Activated CD4-positive, alpha-beta T cell treated with anti-CD3 and anti-CD28 coated beads, Interleukin-2, Interleukin-4, amounts not matched to agents 100 ng/mL and 50 ng/mL, durations not matched to agents 16 hours and 8 hours (primary cell): Measurements from ENCODE around the gene IL16.

Source experiments
- DNase-seq: peaks from one replicate; pipeline ENCODE4 v3.0.0-alpha.2; 2020; ENCODE audit warnings: low spot score

The IL16 gene

DNA sequence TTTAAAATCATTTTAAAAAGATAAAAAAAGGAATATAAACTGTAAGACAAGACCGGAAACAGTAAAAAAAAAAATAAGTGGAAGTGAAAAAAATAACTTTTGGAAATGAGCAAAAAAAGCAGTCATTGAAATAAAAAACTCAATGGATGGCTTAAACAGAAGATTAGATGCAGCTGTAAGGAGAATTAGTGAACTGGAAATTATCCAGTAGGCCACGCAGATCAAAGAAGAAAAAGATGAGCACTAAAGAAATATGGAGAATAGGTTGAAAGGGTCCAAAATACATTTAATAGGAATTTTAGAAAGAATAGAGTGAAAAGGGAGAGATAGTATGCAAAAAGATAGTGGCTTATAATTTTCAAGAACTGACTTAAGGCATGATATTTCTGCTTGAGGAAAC lies 80.3 kb downstream of the IL16 start:
- no peak for DNase-seq

DNA sequence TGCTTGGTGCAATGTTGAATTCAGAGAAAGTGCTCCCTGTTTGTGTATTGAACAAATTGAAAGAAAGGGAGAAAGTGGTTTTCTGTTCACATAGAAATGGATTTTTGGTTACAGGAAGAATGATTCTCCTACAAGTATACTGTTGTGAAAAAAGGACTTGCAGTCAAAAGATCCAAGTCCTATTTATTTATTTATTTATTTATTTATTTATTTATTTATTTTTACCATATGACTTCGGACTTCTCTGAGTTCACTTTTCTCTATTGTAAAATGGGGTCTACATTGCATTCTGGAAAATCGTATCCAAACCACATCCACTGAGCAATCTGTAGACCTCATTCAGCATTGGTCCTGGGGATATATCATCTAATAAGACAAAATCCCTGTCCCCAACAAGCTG lies 81.2 kb downstream of the IL16 start:
- no peak for DNase-seq

DNA sequence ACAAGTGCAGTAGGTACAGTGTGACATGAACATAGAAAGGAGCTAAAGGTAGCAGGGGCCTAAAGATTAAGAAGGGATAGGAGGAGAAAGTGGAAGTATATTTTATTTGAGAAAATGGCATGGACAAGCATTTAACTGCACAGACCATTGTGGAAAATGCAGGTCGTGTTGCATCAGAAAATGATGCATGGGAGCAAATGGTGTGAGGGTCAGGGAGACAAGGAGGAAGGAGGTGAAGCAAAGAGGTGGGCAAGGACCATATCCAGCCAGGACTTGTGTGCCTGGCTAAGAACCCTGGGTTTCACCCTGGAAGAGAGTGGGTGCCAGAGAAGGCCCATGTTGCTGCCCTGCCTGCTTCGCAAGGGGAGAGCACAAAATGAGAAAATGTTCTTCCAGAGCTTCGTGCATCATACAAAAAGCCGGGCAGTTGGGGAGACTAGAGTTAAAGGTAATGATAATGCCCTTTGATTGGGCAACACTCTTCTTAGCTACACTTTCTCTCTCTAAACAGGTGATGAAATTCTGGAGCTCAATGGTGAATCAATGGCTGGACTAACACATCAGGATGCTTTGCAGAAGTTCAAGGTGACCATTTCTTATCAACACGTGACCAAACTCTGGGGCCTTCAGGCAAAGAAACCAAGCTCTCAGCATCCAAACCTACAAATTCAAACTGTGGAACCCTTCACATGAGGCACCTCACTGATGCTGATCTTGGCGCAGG lies 81.8 kb downstream of the IL16 start:
- DNase-seq = no peak

DNA sequence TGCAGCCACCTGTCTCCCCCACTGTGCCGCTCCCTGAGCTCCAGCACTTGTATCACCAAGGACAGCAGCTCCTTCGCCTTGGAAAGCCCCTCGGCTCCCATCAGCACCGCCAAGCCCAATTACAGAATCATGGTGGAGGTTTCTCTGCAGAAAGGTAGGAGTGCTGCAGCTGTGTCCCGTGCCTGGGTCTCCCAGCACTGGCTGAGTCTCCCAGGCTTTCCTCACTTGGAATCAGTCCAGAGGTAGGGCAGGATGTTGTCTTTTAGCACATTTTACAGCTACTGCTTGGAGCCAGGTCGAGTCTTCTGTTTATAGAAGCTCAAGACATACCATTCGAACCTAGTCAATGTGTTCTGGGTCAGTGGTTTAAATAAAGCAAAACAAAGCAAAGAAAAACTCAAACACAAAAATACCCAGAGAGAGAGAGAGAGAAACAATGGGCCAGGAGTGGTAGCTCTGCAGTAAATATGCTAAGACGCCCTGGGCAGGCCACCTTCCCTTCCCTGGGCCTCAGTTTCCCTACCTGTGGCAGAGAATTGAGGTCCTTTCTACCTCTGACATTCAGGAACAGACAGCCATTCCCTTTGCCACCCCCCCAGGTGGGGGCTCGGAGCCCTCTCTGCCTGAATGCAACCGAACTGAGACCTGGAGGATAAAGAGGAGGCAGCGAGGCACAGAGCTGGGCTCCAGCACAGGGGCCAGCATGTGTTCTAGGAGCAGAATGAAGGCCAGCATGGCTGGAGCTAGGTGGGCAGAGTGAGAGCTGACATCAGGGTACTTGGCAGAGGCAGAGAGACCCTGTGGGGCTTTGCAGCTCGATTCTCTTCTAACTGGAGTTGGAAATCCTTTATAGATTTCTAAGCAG lies 83.2 kb downstream of the IL16 start:
- no peak for DNase-seq

- no peak for DNase-seq
Observed at GRCh38 chr15:81280696-81281455, 84.2 kb downstream of the IL16 start.

DNA sequence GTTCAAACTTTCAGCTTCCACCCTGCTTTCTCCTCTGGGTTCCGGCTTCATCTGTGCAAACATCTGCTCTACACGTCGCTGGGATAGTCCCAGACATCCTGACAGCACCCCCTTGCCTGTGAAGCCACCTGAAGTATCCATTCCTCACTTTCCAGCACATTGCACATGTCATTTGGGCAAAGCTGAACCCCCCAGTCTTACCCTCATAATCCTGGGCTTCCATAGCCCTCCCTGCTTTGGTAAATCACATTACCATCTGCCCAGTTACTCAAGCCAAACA lies 84.7 kb downstream of the IL16 start:
- no peak for DNase-seq

DNA sequence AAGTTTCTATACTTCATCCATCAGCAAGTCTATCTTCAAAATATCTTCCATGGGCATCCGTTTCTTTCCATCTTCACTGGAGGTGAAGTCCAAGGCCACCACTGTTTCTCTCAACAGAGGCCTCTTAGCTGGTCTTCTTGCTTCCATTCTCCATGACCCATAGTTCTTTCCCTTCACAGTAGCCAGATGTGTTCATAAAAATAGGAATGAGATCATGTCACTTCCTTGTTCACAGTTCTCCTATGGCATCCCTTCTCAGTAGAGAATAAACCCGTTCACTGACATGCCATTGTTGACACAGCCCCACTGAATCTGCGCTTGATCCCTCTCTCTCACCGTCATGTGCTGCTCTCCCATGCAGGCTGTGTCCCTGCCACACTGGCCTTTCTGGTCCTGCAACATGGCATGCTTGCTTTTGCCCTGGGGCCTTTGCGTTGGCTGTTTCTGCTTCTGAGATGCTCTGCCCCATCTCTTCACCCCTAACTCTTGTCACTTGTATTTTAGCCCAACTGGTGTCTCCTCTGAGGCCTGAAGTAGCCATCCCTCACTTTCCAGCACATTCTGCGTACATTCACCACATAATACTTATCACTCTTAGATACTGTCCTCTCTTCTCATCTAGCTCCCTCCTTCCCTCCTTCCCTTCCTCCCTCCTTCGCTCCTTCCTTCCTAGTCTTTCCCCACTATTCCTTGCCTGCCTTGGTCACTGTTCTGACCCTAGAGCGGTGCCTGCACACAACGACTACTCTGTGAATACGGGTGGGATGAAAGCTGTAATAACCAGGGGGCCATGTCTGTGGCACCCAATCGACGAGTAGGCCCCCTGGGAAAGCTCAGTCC lies 85.3 kb downstream of the IL16 start:
- no peak for DNase-seq

- no peak for DNase-seq
Observed at GRCh38 chr15:81282606-81282895, 85.9 kb downstream of the IL16 start.

DNA sequence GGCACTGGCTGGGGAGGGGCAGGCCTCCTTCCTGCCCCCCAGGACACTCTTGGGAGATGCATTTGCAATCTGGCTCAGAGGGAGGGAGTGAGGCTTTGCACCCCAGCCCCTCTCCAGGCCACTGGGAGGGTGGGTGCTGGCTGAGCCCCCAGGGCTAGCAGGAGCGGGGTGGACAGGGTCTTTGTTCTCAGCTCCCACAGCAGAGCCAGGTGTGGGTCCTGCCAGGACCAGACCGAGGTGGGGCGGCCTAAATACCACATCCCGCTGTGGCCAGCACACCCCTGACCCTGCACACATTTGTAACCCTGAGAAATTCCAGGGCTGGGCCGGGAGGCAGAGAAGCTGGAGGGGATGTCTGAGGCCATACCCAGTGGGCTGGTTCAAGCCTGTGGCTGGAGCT lies 86.2 kb downstream of the IL16 start:
- no peak for DNase-seq

GRCh38 chr15:81284256-81285031 lies 87.8 kb downstream of the IL16 start:
- no peak for DNase-seq

GRCh38 chr15:81285461-81285860 lies 88.8 kb downstream of the IL16 start:
- no peak for DNase-seq

DNA sequence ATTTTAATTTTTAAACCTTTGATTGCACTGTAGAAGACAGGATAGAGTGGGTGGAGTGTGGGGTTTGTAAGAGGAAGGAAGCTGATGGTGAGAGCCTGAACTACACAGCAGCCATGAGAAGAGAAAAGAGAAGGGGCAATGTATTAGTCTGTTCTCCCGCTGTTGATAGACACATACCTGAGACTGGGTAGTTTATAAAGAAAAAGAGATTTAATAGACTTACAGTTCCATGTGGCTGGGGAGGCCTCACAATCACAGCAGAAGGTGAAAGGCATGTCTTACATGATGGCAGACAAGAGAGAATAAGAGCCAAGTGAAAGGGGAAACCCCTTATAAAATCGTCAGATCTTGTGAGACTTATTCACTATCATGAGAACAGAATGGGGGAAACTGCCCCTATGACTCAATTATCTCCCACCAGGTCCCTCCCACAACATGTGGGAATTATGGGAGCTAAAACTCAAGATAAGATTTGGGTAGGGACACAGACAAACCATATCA lies 90.0 kb downstream of the IL16 start:
- no peak for DNase-seq

- no peak for DNase-seq
Observed at GRCh38 chr15:81288040-81288439, 91.4 kb downstream of the IL16 start.

GRCh38 chr15:81288616-81289015 lies 91.9 kb downstream of the IL16 start:
- DNase-seq = no peak

- DNase-seq = no peak
Observed at GRCh38 chr15:81289910-81290309, 93.2 kb downstream of the IL16 start.

DNA sequence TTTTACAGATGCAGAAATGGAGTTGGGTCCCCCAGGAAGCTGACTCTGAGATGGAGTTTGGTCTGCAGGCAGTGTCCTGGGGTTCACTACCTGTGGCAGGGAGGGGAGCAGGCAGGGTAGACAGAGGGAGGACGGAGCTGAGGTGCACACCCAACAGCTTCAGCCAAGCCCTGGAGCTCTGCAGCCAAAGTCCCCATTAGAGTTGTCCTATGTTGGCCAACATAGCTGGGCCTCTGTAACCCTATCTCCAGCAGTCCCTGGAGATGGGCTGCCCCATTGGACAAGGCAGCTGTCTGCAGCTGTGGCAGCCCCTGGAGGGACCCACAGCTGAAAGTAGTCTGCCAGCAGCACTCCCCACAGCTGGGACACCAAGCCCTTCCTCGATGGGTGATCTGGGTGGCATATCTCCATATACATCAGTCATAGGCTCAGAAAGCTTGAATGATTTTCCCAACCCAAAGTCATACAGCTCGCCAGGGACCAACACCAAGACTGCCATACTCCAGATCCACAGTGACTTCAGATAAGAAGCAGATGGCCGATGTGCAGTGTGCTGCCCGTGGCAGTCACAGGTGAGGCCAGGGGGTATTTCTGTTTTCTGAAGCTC lies 95.3 kb downstream of the IL16 start:
- no peak for DNase-seq

DNA sequence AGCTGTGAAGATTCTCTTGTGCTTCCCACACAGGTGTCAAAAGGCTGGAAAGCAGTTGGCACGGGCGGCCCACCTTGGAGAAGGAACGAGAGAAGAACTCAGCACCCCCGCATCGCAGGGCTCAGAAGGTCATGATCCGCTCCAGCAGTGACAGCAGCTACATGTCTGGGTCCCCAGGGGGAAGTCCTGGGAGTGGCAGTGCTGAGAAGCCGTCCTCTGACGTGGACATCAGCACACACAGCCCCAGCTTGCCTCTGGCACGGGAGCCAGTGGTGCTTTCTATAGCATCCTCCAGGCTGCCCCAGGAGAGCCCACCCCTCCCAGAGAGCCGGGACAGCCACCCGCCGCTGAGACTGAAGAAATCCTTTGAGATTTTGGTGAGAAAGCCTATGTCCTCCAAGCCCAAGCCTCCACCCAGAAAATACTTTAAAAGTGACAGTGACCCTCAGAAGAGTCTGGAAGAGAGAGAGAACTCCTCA lies 95.9 kb downstream of the IL16 start:
- no peak for DNase-seq

DNA sequence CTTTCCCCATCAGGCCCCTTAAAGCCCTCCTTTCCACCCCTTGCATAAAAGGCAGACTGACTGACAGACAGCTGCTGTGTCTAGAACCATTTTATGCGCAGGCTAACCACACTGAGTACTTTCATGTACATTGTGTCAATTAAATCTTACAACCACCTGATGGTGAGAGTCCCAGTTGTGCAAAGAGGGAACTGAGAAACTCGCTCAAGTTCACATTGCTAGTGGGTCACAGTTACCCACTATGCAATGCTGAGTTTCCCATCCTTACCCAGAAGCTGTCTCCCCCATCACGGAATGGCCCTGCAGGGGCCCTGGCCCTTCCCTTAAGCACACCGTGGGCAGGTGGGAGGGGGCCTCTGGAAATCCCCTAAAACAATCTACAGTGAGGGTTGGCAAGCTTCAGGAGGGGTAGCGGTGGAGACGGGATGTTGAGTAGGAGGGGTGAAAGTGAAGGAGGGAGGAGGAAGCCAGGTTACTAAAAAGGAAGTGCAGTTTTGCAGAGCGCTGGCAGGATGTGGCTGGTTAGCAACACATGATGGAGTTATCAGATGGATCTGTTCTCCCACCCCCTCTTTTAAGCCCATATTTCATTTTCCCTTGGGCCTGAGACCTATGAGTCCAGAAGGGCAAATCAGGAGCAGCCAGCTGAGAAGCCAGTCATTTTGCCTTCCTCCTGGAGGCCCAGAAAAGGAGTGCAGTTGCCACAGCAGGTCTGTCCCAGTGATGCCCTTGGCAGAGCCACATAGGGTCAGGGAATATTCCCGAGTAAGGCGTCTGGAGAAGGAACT lies 97.2 kb downstream of the IL16 start:
- DNase-seq = peak; percentile 88

DNA sequence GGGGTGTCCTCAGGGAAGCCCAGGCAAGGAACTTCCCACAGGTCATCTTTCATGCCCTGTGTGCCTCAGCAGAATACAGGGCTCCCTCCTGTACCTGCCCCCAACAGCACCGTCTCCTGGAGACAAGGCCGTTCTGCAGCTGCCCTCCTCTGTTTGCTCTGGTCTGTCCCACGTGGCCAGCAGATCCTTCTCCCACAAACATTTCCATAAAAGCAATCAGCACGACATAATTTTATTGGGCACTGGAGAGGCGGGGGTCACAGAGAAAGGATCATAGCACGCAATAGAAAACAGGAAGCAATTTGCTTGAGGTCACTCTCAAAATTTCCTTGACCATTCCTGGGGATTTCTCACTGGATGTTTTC lies 97.8 kb downstream of the IL16 start:
- no peak for DNase-seq

DNA sequence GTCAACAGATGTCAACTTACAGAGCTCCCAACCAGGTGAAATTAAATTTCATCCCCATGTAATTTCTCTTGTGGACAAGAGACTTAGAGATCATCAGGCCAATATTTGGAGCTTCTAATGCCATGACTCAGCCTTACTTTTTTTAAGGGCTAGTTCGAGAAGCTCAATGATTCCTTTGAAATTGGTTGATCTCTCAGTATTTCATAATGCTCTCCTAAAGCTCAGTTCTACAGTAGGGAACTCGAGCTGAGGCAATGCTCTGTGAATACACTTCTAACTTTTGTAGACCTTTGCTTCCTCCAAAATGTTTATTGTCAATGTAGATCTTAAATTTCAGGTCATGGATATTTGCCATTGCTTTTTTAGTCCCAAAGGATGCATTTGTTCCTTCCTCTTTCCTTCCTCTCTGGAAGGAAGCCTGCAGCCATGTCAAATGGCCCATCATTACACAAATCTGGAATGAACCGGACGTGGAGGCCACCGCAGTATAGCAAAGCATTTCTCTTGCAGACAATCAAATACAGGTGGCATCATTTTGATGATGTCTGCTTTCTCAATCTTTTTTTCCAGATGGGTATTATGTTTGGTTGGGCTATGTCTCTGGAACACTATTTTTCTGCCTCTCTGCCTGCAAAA lies 98.9 kb downstream of the IL16 start:
- DNase-seq = no peak
